Measurements from ENCODE around the gene SPINK4. TPM values are rescaled to one million over a fixed set of nuclear protein-coding genes. Genes with fewer than 3 reads are reported as not detected.

The SPINK4 gene
- polyA plus RNA-seq, 3 donors, result not detected

GRCh38 chr9:33221568-33221884 is 18.4 kb upstream of the SPINK4 start:
- H3K36me3 Mint-ChIP-seq, result no peaks in the 10 kb centered on the region
- intact Hi-C loops (cut with micrococcal nuclease), result loop anchor here in 1 of 2 donors (5.0 to 10.0 kb wide), 2 partner anchors 47 to 139 kb away; no protein-coding TSS in a partner anchor
- Histone ChIP-seq H3K9ac (ENCODE audit: insufficient read depth, low read length, poor library complexity, severe bottlenecking) (peak overlapping the region; percentile 27), H3K27me3 (ENCODE audit: control insufficient read depth in 2 of 2, insufficient read depth in 2 of 2, low read length in 2 of 2) (no peaks in the 10 kb centered on the region), H3K27ac (ENCODE audit: low read depth in 1 of 2, low read length in 2 of 2) (peak overlapping the region; percentile 52 to 83), H3K4me2 (replicated peaks; ENCODE audit: extremely low read depth, low read length, poor library complexity, severe bottlenecking) (peak overlapping the region; percentile 56), H3K4me1 (ENCODE audit: control insufficient read depth in 1 of 2, insufficient read depth in 2 of 2, low read length in 2 of 2) (peaks cover 25 to 27% of the 10 kb centered on the region in 2 donors), H4K20me1 (ENCODE audit: insufficient read depth, low read length) (no peaks in the 10 kb centered on the region), H2AFZ (ENCODE audit: insufficient read depth, low read depth, low read length, poor library complexity, severe bottlenecking) (peak overlapping the region; percentile 82), H3K9me3 (replicated peaks in 1 of 2; ENCODE audit: control insufficient read depth in 1 of 2, insufficient read depth in 1 of 2, low read length in 2 of 2) (no peaks in the 10 kb centered on the region), H3K4me3 (replicated peaks in 1 of 3; ENCODE audit: low read depth in 2 of 3, low read length in 3 of 3) (peak overlapping the region in 1 of 3 experiments; percentile 54), H3K79me2 (ENCODE audit: insufficient read depth, low read length) (no peaks in the 10 kb centered on the region), H3K36me3 (replicated peaks in 1 of 2; ENCODE audit: control insufficient read depth in 1 of 2, insufficient read depth in 2 of 2, low read length in 2 of 2) (no peaks in the 10 kb centered on the region)
- H3K4me1 Mint-ChIP-seq, result peaks cover 28% of the 10 kb centered on the region
- DNase-seq, result no peak
- TF ChIP-seq CTCF (IDR thresholded peaks at IDR 0.05), result no peak
- peaks cover 0 to 3% (median 1%) of the 10 kb centered on the region in 3 donors for H3K27me3 Mint-ChIP-seq (ENCODE audit: low read depth in 3 of 3)
- 100% methylated on average over 2 of the region's 3 CpGs for WGBS (ENCODE audit: insufficient coverage)
- peak overlapping the region in 6 of 7 donors; percentile 53 to 82 (median 70) for H3K27ac Mint-ChIP-seq
- peak overlapping the region; percentile 39 to 70 for H3K4me3 Mint-ChIP-seq
- peaks cover 0 to 2% (median 0%) of the 10 kb centered on the region in 7 donors for H3K9me3 Mint-ChIP-seq

- peaks cover 33% of the 10 kb centered on the region for H3K4me1 Mint-ChIP-seq
- Histone ChIP-seq H3K9ac (ENCODE audit: insufficient read depth, low read length, poor library complexity, severe bottlenecking) (no peak overlapping the region), H3K79me2 (ENCODE audit: insufficient read depth, low read length) (no peaks in the 10 kb centered on the region), H3K27me3 (ENCODE audit: control insufficient read depth in 2 of 2, insufficient read depth in 2 of 2, low read length in 2 of 2) (no peaks in the 10 kb centered on the region), H3K4me2 (replicated peaks; ENCODE audit: extremely low read depth, low read length, poor library complexity, severe bottlenecking) (no peak overlapping the region), H3K36me3 (replicated peaks in 1 of 2; ENCODE audit: control insufficient read depth in 1 of 2, insufficient read depth in 2 of 2, low read length in 2 of 2) (no peaks in the 10 kb centered on the region), H3K27ac (ENCODE audit: low read depth in 1 of 2, low read length in 2 of 2) (peak overlapping the region in 1 of 2 donors; percentile 83), H4K20me1 (ENCODE audit: insufficient read depth, low read length) (no peaks in the 10 kb centered on the region), H2AFZ (ENCODE audit: insufficient read depth, low read depth, low read length, poor library complexity, severe bottlenecking) (no peak overlapping the region), H3K4me3 (replicated peaks in 1 of 3; ENCODE audit: low read depth in 2 of 3, low read length in 3 of 3) (no peak overlapping the region), H3K9me3 (replicated peaks in 1 of 2; ENCODE audit: control insufficient read depth in 1 of 2, insufficient read depth in 1 of 2, low read length in 2 of 2) (no peaks in the 10 kb centered on the region), H3K4me1 (ENCODE audit: control insufficient read depth in 1 of 2, insufficient read depth in 2 of 2, low read length in 2 of 2) (peaks cover 29 to 32% of the 10 kb centered on the region in 2 donors)
- no peak for DNase-seq
- intact Hi-C loops (cut with micrococcal nuclease), result loop anchor here in 1 of 2 donors (5.0 to 10.0 kb wide), 2 partner anchors 47 to 140 kb away; no protein-coding TSS in a partner anchor
- TF ChIP-seq CTCF (IDR thresholded peaks at IDR 0.05), result no peak
- WGBS (ENCODE audit: insufficient coverage), result no CpG with 5 or more reads among the region's 3 CpGs
- peaks cover 0 to 2% (median 0%) of the 10 kb centered on the region in 7 donors for H3K9me3 Mint-ChIP-seq
- no peak overlapping the region for H3K27ac Mint-ChIP-seq
- H3K4me3 Mint-ChIP-seq, result no peak overlapping the region
- H3K27me3 Mint-ChIP-seq (ENCODE audit: low read depth in 3 of 3), result peaks cover 0 to 1% (median 1%) of the 10 kb centered on the region in 3 donors
- no peaks in the 10 kb centered on the region for H3K36me3 Mint-ChIP-seq
Observed at GRCh38 chr9:33222031-33222430, 17.9 kb upstream of the SPINK4 start.
